Stimulated activated CD8-positive, alpha-beta memory T cell treated with anti-CD3 and anti-CD28 coated beads, Interleukin-12 subunit alpha, Interleukin-12 subunit beta, amount 100 ng/mL, for 1 hour (primary cell): Measurements from ENCODE around the gene FOXI2.

ENCODE experiments used
- DNase-seq: peaks from one replicate; pipeline ENCODE4 v3.0.0-alpha.2; 2020; ENCODE audit warnings: low read depth

The FOXI2 gene

GRCh38 chr10:127736915-127737562 lies at the start of gene FOXI2:
Gene FOXI2, plus strand, starts transcription at chr10:127737185. Its CDS starts 89 bp downstream, at chr10:127737274.
- DNase-seq = no peak

GRCh38 chr10:127687548-127687947 lies 49.4 kb upstream of the FOXI2 start:
- DNase-seq = no peak

DNA sequence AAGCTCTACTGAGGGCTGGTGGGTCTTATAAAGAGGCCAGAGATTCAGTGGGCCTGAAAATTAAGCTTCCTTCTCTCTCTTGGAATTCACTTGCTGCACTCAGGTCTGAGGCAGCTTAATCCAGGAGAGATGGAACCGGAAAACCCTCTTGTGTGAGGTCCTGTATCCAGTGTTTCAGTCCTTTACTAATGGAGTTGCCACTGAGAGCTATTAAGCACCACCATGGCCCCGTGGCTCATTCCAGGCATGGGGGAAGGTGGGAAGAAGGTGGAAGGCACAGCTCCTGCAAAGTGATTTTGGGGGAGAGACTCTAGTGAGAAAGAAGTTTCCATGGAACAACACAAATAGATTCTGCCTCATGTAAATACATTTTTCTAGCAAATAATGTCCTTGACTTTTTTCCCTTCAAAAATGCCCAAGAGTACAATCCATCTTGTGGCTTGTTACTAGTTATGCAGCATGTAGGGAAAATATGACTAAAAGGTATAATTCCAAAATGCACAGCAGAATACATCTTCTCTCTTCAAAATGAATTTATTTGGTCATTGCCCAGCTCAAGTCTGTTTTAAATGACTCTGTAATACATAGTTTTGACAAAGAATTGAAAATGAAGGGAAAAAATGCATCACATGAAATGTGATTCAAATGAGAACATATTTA lies 46.7 kb upstream of the FOXI2 start:
- DNase-seq = no peak

GRCh38 chr10:127694580-127695193 lies 42.3 kb upstream of the FOXI2 start:
- DNase-seq = no peak

DNA sequence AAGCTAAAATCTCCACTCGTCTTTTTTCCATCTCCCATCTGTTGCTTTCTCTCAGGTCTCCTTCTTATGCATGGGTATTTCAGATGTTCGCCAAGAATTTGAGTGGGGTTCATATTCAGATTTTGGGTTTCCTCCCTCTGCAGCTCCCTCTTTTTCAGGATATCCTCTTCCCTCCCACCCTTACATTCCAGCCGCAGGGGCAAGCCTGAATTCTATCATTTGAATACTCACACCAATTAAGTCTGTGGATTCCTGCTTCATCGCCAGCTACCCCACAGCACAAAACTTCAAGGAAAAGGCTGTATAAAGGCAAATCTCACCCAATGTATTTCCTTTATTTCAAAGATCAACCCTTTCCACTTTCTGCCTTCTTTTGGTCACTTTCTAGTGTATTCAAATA lies 41.6 kb upstream of the FOXI2 start:
- no peak for DNase-seq

- DNase-seq = no peak
These were observed 38.1 kb upstream of the FOXI2 start for GRCh38 chr10:127698886-127699285.

GRCh38 chr10:127699311-127699710 lies 37.7 kb upstream of the FOXI2 start:
- DNase-seq = no peak

GRCh38 chr10:127702271-127702670 lies 34.7 kb upstream of the FOXI2 start:
- no peak for DNase-seq

DNA sequence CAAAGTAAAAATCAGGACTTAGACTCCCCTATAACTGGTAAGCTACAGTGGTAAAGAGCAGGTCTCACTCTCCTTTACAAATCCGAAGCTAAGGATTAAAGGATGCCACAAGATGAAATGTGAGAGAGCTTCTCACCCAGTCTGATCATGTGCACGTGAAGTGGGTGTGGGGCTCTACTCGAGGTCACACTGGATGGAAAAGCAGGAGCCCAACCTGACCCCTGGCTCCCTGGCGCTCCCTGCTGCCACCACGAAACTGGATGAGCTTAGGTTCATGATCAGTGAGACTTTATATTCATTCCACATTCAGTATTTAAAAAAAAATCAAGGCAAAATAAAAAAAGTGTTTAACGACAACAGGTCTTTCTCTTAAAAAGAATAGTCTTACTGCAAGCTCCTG lies 21.7 kb upstream of the FOXI2 start:
- no peak for DNase-seq

DNA sequence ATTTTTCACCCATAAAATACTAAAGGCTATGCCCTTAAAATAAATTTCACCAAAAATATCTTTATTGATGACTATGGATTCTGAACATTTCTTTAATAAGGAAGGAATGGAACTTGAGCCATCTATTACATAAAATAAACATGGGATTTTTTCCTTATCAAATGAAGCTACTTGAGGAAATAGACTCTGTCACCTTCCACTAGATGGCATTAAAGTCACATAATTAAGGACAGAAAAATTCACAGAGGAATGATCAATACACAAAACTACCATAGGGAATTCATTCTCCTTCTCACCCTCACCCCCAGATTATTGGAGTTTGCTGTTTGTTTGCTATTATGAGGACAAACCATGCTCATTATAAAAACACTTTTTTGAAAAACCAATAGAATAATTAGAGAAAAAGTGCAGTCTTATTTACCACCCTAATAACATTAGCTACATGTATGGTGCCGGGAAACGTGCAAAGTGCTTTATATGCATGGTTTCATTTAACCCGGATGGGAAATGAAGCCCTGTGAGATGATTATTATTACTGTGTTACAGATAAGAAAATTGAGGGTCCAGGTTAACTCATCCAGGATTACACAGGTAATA lies 21.1 kb upstream of the FOXI2 start:
- no peak for DNase-seq

DNA sequence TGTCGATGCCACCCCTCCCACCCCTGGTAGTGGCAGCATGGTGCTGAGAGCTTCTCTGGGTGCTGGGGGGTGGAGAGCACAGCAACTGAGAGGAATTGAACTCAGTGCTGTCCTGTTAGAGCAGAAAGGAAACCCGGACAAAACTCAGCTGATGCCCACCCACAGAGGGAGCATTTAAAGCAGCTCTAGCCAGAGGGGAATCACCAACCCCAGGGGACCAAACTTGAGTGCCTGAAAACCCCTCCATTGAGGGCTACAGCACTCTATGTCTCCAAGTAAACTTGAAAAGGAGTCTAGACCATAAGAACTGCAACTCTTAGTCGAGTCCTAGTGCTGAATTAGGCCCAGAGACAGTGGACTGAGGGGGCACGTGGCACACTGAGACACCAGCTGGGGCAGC lies 16.8 kb upstream of the FOXI2 start:
- no peak for DNase-seq

DNA sequence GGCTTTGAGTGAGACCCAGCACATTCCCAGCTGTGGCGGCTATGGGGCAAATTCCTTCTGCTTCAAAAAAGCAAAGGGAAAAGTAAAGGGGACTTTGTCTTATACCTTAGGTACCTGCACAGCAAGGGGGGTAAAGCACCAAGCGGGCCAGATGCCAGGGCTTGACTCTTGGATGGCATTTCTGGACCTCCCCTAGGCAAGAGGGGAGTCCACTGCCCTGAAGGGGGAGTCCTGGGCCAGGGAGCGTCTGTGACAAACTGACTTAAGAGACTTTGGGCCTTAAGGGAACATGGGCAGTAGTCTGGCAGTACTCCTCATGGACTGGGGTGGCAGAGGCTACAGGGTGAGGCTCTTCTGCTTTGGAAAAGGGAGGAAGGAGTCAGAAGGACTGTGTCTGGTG lies 16.1 kb upstream of the FOXI2 start:
- DNase-seq = no peak

- no peak for DNase-seq
These were observed 2.2 kb upstream of the FOXI2 start for GRCh38 chr10:127734753-127735152.

- DNase-seq = no peak
These were observed 1.8 kb upstream of the FOXI2 start for GRCh38 chr10:127735156-127735555.

GRCh38 chr10:127735723-127736221 lies 1.2 kb upstream of the FOXI2 start:
- DNase-seq = no peak

GRCh38 chr10:127736222-127736914 lies 617 bp upstream of the FOXI2 start:
- no peak for DNase-seq

DNA sequence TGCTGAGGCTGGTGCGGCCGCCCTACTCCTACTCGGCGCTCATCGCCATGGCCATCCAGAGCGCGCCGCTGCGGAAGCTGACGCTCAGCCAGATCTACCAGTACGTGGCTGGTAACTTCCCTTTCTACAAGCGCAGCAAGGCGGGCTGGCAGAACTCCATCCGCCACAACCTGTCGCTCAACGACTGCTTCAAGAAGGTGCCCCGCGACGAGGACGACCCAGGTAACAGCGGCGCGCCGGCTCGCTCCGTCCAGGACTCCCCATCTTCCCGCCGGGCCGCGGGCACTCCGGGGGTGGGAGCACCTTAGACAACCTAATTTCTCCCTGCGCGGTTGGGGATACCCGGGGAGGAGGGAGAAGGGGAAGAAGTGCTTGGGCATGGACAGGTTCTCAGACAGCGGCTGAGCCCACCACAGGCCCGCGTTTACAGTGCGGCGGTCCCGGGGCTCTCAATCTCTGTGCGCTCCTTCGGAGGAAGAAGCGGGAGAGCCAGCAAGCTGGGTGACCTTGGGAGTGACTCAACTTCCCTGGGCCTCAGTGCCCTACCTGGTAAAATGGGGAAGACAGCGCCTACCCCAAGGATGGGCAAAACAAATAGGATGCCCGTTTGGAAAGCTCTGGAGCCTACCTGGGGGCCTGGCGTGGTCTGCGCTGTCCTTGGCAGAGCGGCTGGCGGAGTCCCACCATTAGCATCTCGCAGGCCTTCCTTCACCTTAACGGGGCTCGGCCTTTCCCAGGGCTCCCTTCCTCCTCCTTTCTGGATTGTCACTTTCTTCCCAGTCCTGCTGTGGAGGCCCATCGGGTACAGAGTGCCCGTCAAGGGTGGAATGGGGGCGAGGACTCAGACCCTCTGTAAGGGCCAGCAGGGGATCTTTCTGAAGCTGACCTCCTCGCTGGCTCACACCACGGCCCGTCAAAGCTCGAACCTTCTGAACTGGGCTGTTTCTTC lies 852 bp downstream of the FOXI2 start:
- DNase-seq = no peak

- DNase-seq = no peak
These were observed 1.8 kb downstream of the FOXI2 start for GRCh38 chr10:127738512-127739424.

- DNase-seq = no peak
These were observed 2.9 kb downstream of the FOXI2 start for GRCh38 chr10:127739908-127740307.

DNA sequence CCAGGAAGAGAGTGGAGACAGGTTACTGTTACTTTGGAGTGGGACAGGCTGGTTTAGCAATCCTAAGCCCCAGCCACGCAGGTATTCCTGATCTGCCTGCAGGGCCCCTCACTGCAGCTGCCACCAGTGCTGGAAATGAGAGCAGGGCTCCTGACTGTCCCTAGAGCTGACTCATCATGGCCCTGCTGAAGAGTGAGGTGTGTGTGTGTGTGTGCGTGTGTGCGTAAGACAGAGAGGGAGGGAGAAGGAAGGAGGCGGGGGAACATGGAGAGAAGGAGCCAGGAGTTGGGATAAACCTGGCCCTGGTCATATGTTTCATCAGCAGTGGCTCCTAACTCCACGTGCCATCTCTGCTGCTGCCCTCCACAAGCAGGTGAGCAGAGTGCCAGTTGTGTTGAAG lies 3.6 kb downstream of the FOXI2 start:
- no peak for DNase-seq
